ENCODE results near the gene CES3. TPM values are rescaled to one million over a fixed set of nuclear protein-coding genes. Genes with fewer than 3 reads are reported as not detected.

CES3 gene
- total and polyA plus RNA-seq, 2 donors (not counting 3 experiments of a cell fraction or from before 2014, with no cell fraction given): 0.10 TPM; not detected in 1

DNA sequence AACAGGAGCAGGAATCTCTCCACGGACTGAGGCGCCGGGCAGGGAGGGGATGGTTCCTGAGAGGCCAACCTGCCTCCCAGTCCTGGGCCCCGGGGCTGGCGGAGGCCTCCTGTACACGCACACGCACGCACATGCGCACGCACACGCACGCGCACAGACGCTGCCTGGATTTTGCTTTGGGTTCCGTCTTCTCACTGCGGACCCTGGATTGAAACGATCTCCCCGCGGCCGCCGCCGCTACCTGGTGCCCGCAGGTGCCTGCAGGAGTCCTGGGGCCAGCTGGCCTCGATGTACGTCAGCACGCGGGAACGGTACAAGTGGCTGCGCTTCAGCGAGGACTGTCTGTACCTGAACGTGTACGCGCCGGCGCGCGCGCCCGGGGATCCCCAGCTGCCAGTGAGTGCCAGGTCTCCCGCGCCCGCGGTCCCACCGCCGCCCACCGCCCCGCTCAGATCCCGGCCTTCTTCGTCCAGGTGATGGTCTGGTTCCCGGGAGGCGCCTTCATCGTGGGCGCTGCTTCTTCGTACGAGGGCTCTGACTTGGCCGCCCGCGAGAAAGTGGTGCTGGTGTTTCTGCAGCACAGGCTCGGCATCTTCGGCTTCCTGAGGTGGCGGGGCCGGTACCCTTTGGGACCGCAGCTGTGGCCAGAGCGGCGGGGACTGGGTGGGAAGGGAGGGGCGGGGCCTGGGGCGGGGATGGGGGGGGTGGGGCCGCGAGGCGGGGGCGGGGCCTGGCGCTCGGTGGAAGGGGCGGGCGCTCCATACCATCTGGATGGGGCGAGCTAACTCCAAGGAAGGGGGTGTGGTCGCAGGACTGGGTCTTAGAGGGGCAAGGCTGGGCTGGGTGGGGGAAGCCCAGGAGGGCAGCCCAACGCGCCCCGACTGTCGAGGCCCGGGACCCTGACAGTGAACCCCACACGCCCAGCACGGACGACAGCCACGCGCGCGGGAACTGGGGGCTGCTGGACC lies 39.6 kb downstream of the CES3 start:
- CTCF ChIA-PET: interaction anchor here (0.6 kb wide), 3 partner anchors 28 to 259 kb away, joined by 3 to 4 read pairs (median 3); no protein-coding TSS in a partner anchor
- FAIRE-seq: peak; percentile 50
- intact Hi-C loops (cut with micrococcal nuclease): no loop called here

DNA sequence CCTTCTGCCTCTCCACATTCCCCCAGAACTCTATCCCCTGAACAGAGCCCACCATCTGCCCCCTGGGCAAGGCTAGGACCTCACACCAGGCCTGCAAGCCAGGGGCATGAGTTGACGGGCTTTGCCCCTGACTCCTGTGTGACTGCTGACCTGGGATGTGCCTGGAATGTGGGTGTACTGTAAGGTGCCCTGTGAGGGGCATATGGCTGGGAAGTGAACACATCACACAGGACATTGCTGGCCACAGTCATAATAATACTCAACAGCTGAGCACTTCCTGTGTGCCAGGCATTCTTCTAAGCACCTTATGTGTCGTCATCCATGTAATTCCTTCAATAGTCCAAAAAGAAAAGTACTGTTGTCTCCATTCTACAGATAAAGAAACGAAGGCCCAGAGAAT lies 40.7 kb downstream of the CES3 start:
- no peaks in the 10 kb centered on the region for H3K27me3 ChIP-seq (ENCODE audit: control insufficient read depth in 2 of 2, insufficient read depth in 2 of 2, low read length in 2 of 2)
- no peaks in the 10 kb centered on the region for H4K20me1 ChIP-seq (replicated peaks; ENCODE audit: control insufficient read depth, extremely low read depth, insufficient read depth, low read length)
- dilution Hi-C loops (cut with MboI; ENCODE audit: extremely low pct_ligation_motif_present, low sequenced_read_pairs) (no loop called here), intact Hi-C loops (cut with micrococcal nuclease) (no loop called here)
- H3K9ac ChIP-seq (replicated peaks; ENCODE audit: extremely low read depth, insufficient read depth, low read length): no peak overlapping the region
- H3K4me1 ChIP-seq (ENCODE audit: control insufficient read depth, extremely low read depth, insufficient read depth, low read length): peaks cover 14% of the 10 kb centered on the region
- no peaks in the 10 kb centered on the region for H3K79me2 ChIP-seq (ENCODE audit: control insufficient read depth, insufficient read depth, low read length)
- DNase-seq (ENCODE audit: low read depth, low spot score) (no peak), FAIRE-seq (peak; percentile 68)
- no peaks in the 10 kb centered on the region for H3K9me3 ChIP-seq (replicated peaks; ENCODE audit: control insufficient read depth, insufficient read depth, low read length)
- CTCF ChIA-PET: interaction anchor here (1.1 kb wide), 1 partner anchor 106 kb away, joined by 3 read pairs; no protein-coding TSS in a partner anchor
- H3K27ac ChIP-seq (ENCODE audit: insufficient read depth, low read depth, low read length): no peak overlapping the region
- H3K9me1 ChIP-seq (replicated peaks; ENCODE audit: control insufficient read depth, extremely low read depth, insufficient read depth, low read length): no peaks in the 10 kb centered on the region
- no peak for TF ChIP-seq POLR2A (IDR thresholded peaks at IDR 0.05; ENCODE audit: low read depth, low read length)
- TF ChIP-seq POLR2AphosphoS5 (IDR thresholded peaks at IDR 0.05; ENCODE audit: insufficient read depth, low read depth, low read length): no peak
- no peak for TF ChIP-seq JUN (IDR thresholded peaks at IDR 0.05; ENCODE audit: borderline replicate concordance, insufficient read depth, insufficient read length, low read depth)
- TF ChIP-seq, protein P1, sequence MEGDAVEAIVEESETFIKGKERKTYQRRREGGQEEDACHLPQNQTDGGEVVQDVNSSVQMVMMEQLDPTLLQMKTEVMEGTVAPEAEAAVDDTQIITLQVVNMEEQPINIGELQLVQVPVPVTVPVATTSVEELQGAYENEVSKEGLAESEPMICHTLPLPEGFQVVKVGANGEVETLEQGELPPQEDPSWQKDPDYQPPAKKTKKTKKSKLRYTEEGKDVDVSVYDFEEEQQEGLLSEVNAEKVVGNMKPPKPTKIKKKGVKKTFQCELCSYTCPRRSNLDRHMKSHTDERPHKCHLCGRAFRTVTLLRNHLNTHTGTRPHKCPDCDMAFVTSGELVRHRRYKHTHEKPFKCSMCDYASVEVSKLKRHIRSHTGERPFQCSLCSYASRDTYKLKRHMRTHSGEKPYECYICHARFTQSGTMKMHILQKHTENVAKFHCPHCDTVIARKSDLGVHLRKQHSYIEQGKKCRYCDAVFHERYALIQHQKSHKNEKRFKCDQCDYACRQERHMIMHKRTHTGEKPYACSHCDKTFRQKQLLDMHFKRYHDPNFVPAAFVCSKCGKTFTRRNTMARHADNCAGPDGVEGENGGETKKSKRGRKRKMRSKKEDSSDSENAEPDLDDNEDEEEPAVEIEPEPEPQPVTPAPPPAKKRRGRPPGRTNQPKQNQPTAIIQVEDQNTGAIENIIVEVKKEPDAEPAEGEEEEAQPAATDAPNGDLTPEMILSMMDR (IDR thresholded peaks at IDR 0.05; ENCODE audit: extremely low read depth in 1 of 2, insufficient read depth in 1 of 2, low read depth in 1 of 2, low read length in 2 of 2): no peak
- TF ChIP-seq, protein P2, sequence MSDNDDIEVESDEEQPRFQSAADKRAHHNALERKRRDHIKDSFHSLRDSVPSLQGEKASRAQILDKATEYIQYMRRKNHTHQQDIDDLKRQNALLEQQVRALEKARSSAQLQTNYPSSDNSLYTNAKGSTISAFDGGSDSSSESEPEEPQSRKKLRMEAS (IDR thresholded peaks at IDR 0.05; ENCODE audit: insufficient read depth, insufficient read length): no peak
- TF ChIP-seq EZH2 (IDR thresholded peaks at IDR 0.05; ENCODE audit: borderline replicate concordance, low read depth, low read length, severe bottlenecking): no peak
- TF ChIP-seq MYC (IDR thresholded peaks at IDR 0.05; ENCODE audit: low read depth, low read length): no peak
- POLR2A ChIA-PET: no interaction called here
- no peak overlapping the region for H2AFZ ChIP-seq (ENCODE audit: low read depth, low read length)
- H3K4me3 ChIP-seq (replicated peaks in 1 of 3; ENCODE audit: insufficient read depth in 1 of 3, low read depth in 1 of 3, low read length in 3 of 3): no peak overlapping the region
- no TSS peak for BruUV-seq (replicated peaks)
- H3K4me2 ChIP-seq (ENCODE audit: insufficient read depth, low read length): no peak overlapping the region
- H3K36me3 ChIP-seq (ENCODE audit: control insufficient read depth in 2 of 2, extremely low read depth in 1 of 2, insufficient read depth in 2 of 2, low read length in 2 of 2): no peaks in the 10 kb centered on the region

More for the DNA sequence above, 39.6 kb downstream of the CES3 start:
- no peaks in the 10 kb centered on the region for H3K27me3 ChIP-seq (ENCODE audit: control insufficient read depth in 2 of 2, insufficient read depth in 2 of 2, low read length in 2 of 2)
- H2AFZ ChIP-seq (ENCODE audit: low read depth, low read length): peak overlapping the region; percentile 95
- peaks cover 14% of the 10 kb centered on the region for H3K4me1 ChIP-seq (ENCODE audit: control insufficient read depth, extremely low read depth, insufficient read depth, low read length)
- H3K79me2 ChIP-seq (ENCODE audit: control insufficient read depth, insufficient read depth, low read length): no peaks in the 10 kb centered on the region
- POLR2A ChIA-PET: no interaction called here
- peak overlapping the region; percentile 40 to 57 (median 52) for H3K4me3 ChIP-seq (replicated peaks in 1 of 3; ENCODE audit: insufficient read depth in 1 of 3, low read depth in 1 of 3, low read length in 3 of 3)
- peak overlapping the region; percentile 8 for H3K9ac ChIP-seq (replicated peaks; ENCODE audit: extremely low read depth, insufficient read depth, low read length)
- H3K9me3 ChIP-seq (replicated peaks; ENCODE audit: control insufficient read depth, insufficient read depth, low read length): no peaks in the 10 kb centered on the region
- no peaks in the 10 kb centered on the region for H3K9me1 ChIP-seq (replicated peaks; ENCODE audit: control insufficient read depth, extremely low read depth, insufficient read depth, low read length)
- no peaks in the 10 kb centered on the region for H3K36me3 ChIP-seq (ENCODE audit: control insufficient read depth in 2 of 2, extremely low read depth in 1 of 2, insufficient read depth in 2 of 2, low read length in 2 of 2)
- DNase-seq (ENCODE audit: low read depth, low spot score): peak; percentile 31
- H3K27ac ChIP-seq (ENCODE audit: insufficient read depth, low read depth, low read length): no peak overlapping the region
- no TSS peak for BruUV-seq (replicated peaks)
- no peaks in the 10 kb centered on the region for H4K20me1 ChIP-seq (replicated peaks; ENCODE audit: control insufficient read depth, extremely low read depth, insufficient read depth, low read length)
- TF ChIP-seq, protein P2 (IDR thresholded peaks at IDR 0.05; ENCODE audit: insufficient read depth, insufficient read length): peak; percentile 21
- TF ChIP-seq EZH2 (IDR thresholded peaks at IDR 0.05; ENCODE audit: borderline replicate concordance, low read depth, low read length, severe bottlenecking) (peak; percentile 29), JUN (IDR thresholded peaks at IDR 0.05; ENCODE audit: borderline replicate concordance, insufficient read depth, insufficient read length, low read depth) (no peak)
- H3K4me2 ChIP-seq (ENCODE audit: insufficient read depth, low read length): peak overlapping the region; percentile 69
- dilution Hi-C loops (cut with MboI; ENCODE audit: extremely low pct_ligation_motif_present, low sequenced_read_pairs): no loop called here

Measured in endothelial cell of umbilical vein (primary cell).